AG04450 (cell line): ENCODE results near the gene APEH. TPM values are rescaled to one million over a fixed set of nuclear protein-coding genes. Genes with fewer than 3 reads are reported as not detected.

Source experiments
- CTCF ChIA-PET: fragments of 300-600, 350-600 bp; formaldehyde crosslinking; extraction: SDS; loops from one replicate; lab custom pipeline; 2022; ENCODE audit warnings: antibody characterized with exemption, inconsistent platforms; lab: Charles Lee
- POLR2A ChIA-PET: fragments of 350-600 bp; formaldehyde crosslinking; extraction: SDS; loops from one replicate; lab custom pipeline; 2021; ENCODE audit warnings: antibody characterized with exemption, inconsistent platforms; lab: Yijun Ruan, JAX
- DNase-seq: peaks from one replicate; pipeline ENCODE4 v3.0.0-alpha.2; 2011; ENCODE audit warnings: low read depth, low spot score
- H3K27ac ChIP-seq: one replicate; pipeline ENCODE4 v1.5.1; 2012; ENCODE audit warnings: low read depth, low read length, control low read depth
- H3K27me3 ChIP-seq: one replicate; pipeline ENCODE4 v1.6.0; 2012; ENCODE audit warnings: low read length; ENCODE audit not compliant: control insufficient read depth, insufficient read depth
- H3K4me3 ChIP-seq: 2 replicates; pipeline ENCODE4 v1.5.1; 2011; ENCODE audit warnings: mild to moderate bottlenecking, low read depth, low read length, control low read depth
- H3K9me3 ChIP-seq: 2 replicates; pipeline ENCODE4 v1.5.1; 2012; ENCODE audit warnings: low read length; ENCODE audit not compliant: control insufficient read depth, insufficient read depth
- CTCF ChIP-seq: IDR thresholded peaks from 2 replicates; pipeline ENCODE4 v1.5.1; 2011; ENCODE audit warnings: low read depth, low read length, control low read depth, inconsistent platforms
- polyA plus RNA-seq: library from polyadenylated mRNA; depleted of rRNA; stranded (reverse); fragments of >200 nt; gene quantifications from 2 replicates; pipeline ENCODE4 v1.2.3, GENCODE V29; 2011

Gene APEH
- polyA plus RNA-seq, 1 experiment, result 85.3 TPM

- CTCF ChIA-PET, result interaction anchor here (1.2 to 2.5 kb wide), 5 partner anchors 10 to 163 kb away, joined by 3 to 20 read pairs (median 6); no protein-coding TSS in a partner anchor
- no peak for TF ChIP-seq CTCF
- no peak overlapping the region for H3K27ac ChIP-seq
- POLR2A ChIA-PET, result interaction anchor here (1.5 kb wide), 1 partner anchor 9 kb away, joined by 5 read pairs; no protein-coding TSS in a partner anchor
- no peak for DNase-seq
- H3K27me3 ChIP-seq, result no peaks in the 10 kb centered on the region
- H3K9me3 ChIP-seq, result no peaks in the 10 kb centered on the region
- no peak overlapping the region for H3K4me3 ChIP-seq
These were observed 28.5 kb downstream of the APEH start for GRCh38 chr3:49702672-49703071.

GRCh38 chr3:49703443-49703927 lies 29.3 kb downstream of the APEH start:
- CTCF ChIA-PET, result interaction anchor here (0.6 to 2.5 kb wide), 6 partner anchors 10 to 197 kb away, joined by 3 to 20 read pairs (median 5); partner anchors contain the start of gene IP6K1
- Histone ChIP-seq H3K4me3 (no peak overlapping the region), H3K27ac (no peak overlapping the region), H3K27me3 (no peaks in the 10 kb centered on the region), H3K9me3 (no peaks in the 10 kb centered on the region)
- peak; percentile 27 for DNase-seq
- POLR2A ChIA-PET, result no interaction called here
- peak; percentile 85 for TF ChIP-seq CTCF

GRCh38 chr3:49703956-49704355 lies 29.8 kb downstream of the APEH start:
- DNase-seq, result no peak
- H3K4me3 ChIP-seq, result no peak overlapping the region
- no peaks in the 10 kb centered on the region for H3K27me3 ChIP-seq
- no peak for TF ChIP-seq CTCF
- no peaks in the 10 kb centered on the region for H3K9me3 ChIP-seq
- no peak overlapping the region for H3K27ac ChIP-seq
- CTCF ChIA-PET, result interaction anchor here (0.6 to 2.5 kb wide), 4 partner anchors 9 to 196 kb away, joined by 3 to 20 read pairs (median 5); partner anchors contain the start of gene IP6K1
- POLR2A ChIA-PET, result no interaction called here

- no peak for TF ChIP-seq CTCF
- H3K27me3 ChIP-seq, result no peaks in the 10 kb centered on the region
- H3K4me3 ChIP-seq, result no peak overlapping the region
- POLR2A ChIA-PET, result no interaction called here
- no peak overlapping the region for H3K27ac ChIP-seq
- no peaks in the 10 kb centered on the region for H3K9me3 ChIP-seq
- CTCF ChIA-PET, result interaction anchor here (2.5 kb wide), 1 partner anchor 134 kb away, joined by 20 read pairs; no protein-coding TSS in a partner anchor
- DNase-seq, result no peak
These were observed 30.5 kb downstream of the APEH start for GRCh38 chr3:49704629-49705028.

GRCh38 chr3:49705390-49705960 lies 31.3 kb downstream of the APEH start:
- H3K4me3 ChIP-seq, result no peak overlapping the region
- no peak for DNase-seq
- no peak overlapping the region for H3K27ac ChIP-seq
- POLR2A ChIA-PET, result no interaction called here
- no peak for TF ChIP-seq CTCF
- no peaks in the 10 kb centered on the region for H3K9me3 ChIP-seq
- CTCF ChIA-PET, result no interaction called here
- H3K27me3 ChIP-seq, result no peaks in the 10 kb centered on the region
